ENCODE measurements around the gene SAMD4A. TPM values are rescaled to one million over a fixed set of nuclear protein-coding genes. Genes with fewer than 3 reads are reported as not detected.

The SAMD4A gene
- total RNA-seq, 2 experiments from 2014 or later, result 0.06 to 1.0 TPM

- CTCF ChIA-PET (ENCODE audit: unreplicated experiment), result no interaction called here
- POLR2A ChIA-PET, result interaction anchor here (0.6 kb wide), 1 partner anchor 968 kb away, joined by 4 read pairs; no protein-coding TSS in a partner anchor
- H3K27ac ChIP-seq (ENCODE audit: low read depth, low read length, poor library complexity, severe bottlenecking), result no peak overlapping the region
- TF ChIP-seq EZH2phosphoT487 (IDR thresholded peaks at IDR 0.05; ENCODE audit: borderline replicate concordance, low read depth, low read length) (no peak), CTCF (conservative IDR thresholded peaks at IDR 0.05; ENCODE audit: low read length) (no peak)
- DNase-seq (ENCODE audit: low spot score), result no peak
- H3K4me1 ChIP-seq (ENCODE audit: insufficient read depth, low read length, poor library complexity, severe bottlenecking), result no peaks in the 10 kb centered on the region
- H3K9me2 ChIP-seq (ENCODE audit: insufficient read depth, low read length), result no peaks in the 10 kb centered on the region
- H3K4me2 ChIP-seq (ENCODE audit: low read length), result no peak overlapping the region
- no TSS peak for BruUV-seq (replicated peaks)
- no peaks in the 10 kb centered on the region for H3K79me2 ChIP-seq (ENCODE audit: insufficient read depth, low read depth, low read length)
- H2AFZ ChIP-seq (ENCODE audit: low read length), result no peak overlapping the region
- no peaks in the 10 kb centered on the region for H3K36me3 ChIP-seq (ENCODE audit: insufficient read depth, low read length)
- intact Hi-C loops (cut with micrococcal nuclease; ENCODE audit: unreplicated experiment), result no loop called here
- no peaks in the 10 kb centered on the region for H4K20me1 ChIP-seq (ENCODE audit: insufficient read depth, low read length)
- H3K9me3 ChIP-seq (ENCODE audit: low read length), result no peaks in the 10 kb centered on the region; the same call in 1 of the 2 replicates
- H3K4me3 ChIP-seq (ENCODE audit: low read depth, low read length, poor library complexity, severe bottlenecking), result no peak overlapping the region
These were observed 255.8 kb downstream of the SAMD4A start for GRCh38 chr14:54822685-54823084.

GRCh38 chr14:54823757-54824549, 257.0 kb downstream of the SAMD4A start:
- H3K9me2 ChIP-seq (ENCODE audit: insufficient read depth, low read length), result no peaks in the 10 kb centered on the region
- no peak overlapping the region for H2AFZ ChIP-seq (ENCODE audit: low read length)
- no peak overlapping the region for H3K4me2 ChIP-seq (ENCODE audit: low read length)
- intact Hi-C loops (cut with micrococcal nuclease; ENCODE audit: unreplicated experiment), result no loop called here
- POLR2A ChIA-PET, result interaction anchor here (0.6 kb wide), 1 partner anchor 46 kb away, joined by 4 read pairs; no protein-coding TSS in a partner anchor
- H3K4me1 ChIP-seq (ENCODE audit: insufficient read depth, low read length, poor library complexity, severe bottlenecking), result no peaks in the 10 kb centered on the region
- no peak for DNase-seq (ENCODE audit: low spot score)
- no TSS peak for BruUV-seq (replicated peaks)
- H4K20me1 ChIP-seq (ENCODE audit: insufficient read depth, low read length), result no peaks in the 10 kb centered on the region
- no peak for TF ChIP-seq CTCF (conservative IDR thresholded peaks at IDR 0.05; ENCODE audit: low read length)
- no peak for TF ChIP-seq EZH2phosphoT487 (IDR thresholded peaks at IDR 0.05; ENCODE audit: borderline replicate concordance, low read depth, low read length)
- no peak overlapping the region for H3K4me3 ChIP-seq (ENCODE audit: low read depth, low read length, poor library complexity, severe bottlenecking)
- H3K79me2 ChIP-seq (ENCODE audit: insufficient read depth, low read depth, low read length), result no peaks in the 10 kb centered on the region
- no peaks in the 10 kb centered on the region; the same call in 1 of the 2 replicates for H3K9me3 ChIP-seq (ENCODE audit: low read length)
- no peak overlapping the region for H3K27ac ChIP-seq (ENCODE audit: low read depth, low read length, poor library complexity, severe bottlenecking)
- CTCF ChIA-PET (ENCODE audit: unreplicated experiment), result no interaction called here
- no peaks in the 10 kb centered on the region for H3K36me3 ChIP-seq (ENCODE audit: insufficient read depth, low read length)

- no peak for DNase-seq (ENCODE audit: low spot score)
- intact Hi-C loops (cut with micrococcal nuclease; ENCODE audit: unreplicated experiment), result no loop called here
- no peak overlapping the region for H3K27ac ChIP-seq (ENCODE audit: low read depth, low read length, poor library complexity, severe bottlenecking)
These were observed 261.1 kb downstream of the SAMD4A start for GRCh38 chr14:54828037-54828436.

More at GRCh38 chr14:54828037-54828436, 261.1 kb downstream of the SAMD4A start:
- H3K79me2 ChIP-seq (ENCODE audit: insufficient read depth, low read depth, low read length), result no peaks in the 10 kb centered on the region
- H3K36me3 ChIP-seq (ENCODE audit: insufficient read depth, low read length), result no peaks in the 10 kb centered on the region
- no peaks in the 10 kb centered on the region for H3K9me2 ChIP-seq (ENCODE audit: insufficient read depth, low read length)
- no peaks in the 10 kb centered on the region; the same call in 1 of the 2 replicates for H3K9me3 ChIP-seq (ENCODE audit: low read length)
- ChIA-PET CTCF (ENCODE audit: unreplicated experiment) (no interaction called here), POLR2A (interaction anchor here (1.2 kb wide), 1 partner anchor 21 kb away, joined by 3 read pairs; no protein-coding TSS in a partner anchor)
- H4K20me1 ChIP-seq (ENCODE audit: insufficient read depth, low read length), result no peaks in the 10 kb centered on the region
- no peak for TF ChIP-seq CTCF (conservative IDR thresholded peaks at IDR 0.05; ENCODE audit: low read length)
- no peak for TF ChIP-seq EZH2phosphoT487 (IDR thresholded peaks at IDR 0.05; ENCODE audit: borderline replicate concordance, low read depth, low read length)
- no TSS peak for BruUV-seq (replicated peaks)
- no peak overlapping the region for H3K4me3 ChIP-seq (ENCODE audit: low read depth, low read length, poor library complexity, severe bottlenecking)
- no peak overlapping the region for H2AFZ ChIP-seq (ENCODE audit: low read length)
- H3K4me1 ChIP-seq (ENCODE audit: insufficient read depth, low read length, poor library complexity, severe bottlenecking), result no peaks in the 10 kb centered on the region
- no peak overlapping the region for H3K4me2 ChIP-seq (ENCODE audit: low read length)
